ENCODE measurements around the gene PAX8.

DNA sequence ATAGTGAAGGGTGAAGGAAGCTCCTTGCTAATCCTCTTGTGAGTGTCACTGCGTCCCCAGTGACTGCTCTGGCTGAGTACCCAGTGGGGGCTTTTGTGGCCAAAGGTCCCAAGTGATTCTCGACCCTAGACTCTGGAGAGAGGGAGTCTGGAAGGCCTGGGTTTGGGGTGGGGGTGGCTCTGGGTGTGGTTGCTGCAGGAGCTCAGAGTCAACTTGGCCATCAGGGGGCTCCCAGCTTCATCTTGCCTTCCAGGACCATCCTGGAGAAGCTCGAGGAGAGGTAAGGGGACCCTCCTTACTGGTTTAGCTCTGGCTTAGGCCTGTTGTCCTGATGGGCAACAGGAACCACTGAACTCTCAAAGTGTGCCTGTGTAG lies 104.4 kb downstream of the PAX8 start:
- TF ChIP-seq EZH2 (IDR thresholded peaks at IDR 0.05; ENCODE audit: insufficient read depth, poor library complexity, severe bottlenecking) (no peak), EZH2phosphoT487 (IDR thresholded peaks at IDR 0.05; ENCODE audit: insufficient read depth, low read depth) (no peak)

All from GM23248 (cell line).